HG03575 (cell line): ENCODE results near the gene CYP4F3.
"Not testable (repeated sequence)": the region's sequence is repeated elsewhere in the genome, so short reads cannot be mapped to it uniquely, and the experiment has no call there.

Experiments used
- ATAC-seq: cut with Tn5 transposase; IDR thresholded peaks from one replicate; pipeline ENCODE4 v1.9.1; 2021; ENCODE audit not compliant: unreplicated experiment, insufficient number of reproducible peaks, low FRiP score; ENCODE audit errors: extremely low read depth

The CYP4F3 gene

GRCh38 chr19:15652559-15653278 lies 12.0 kb downstream of the CYP4F3 start:
- no peak for ATAC-seq

DNA sequence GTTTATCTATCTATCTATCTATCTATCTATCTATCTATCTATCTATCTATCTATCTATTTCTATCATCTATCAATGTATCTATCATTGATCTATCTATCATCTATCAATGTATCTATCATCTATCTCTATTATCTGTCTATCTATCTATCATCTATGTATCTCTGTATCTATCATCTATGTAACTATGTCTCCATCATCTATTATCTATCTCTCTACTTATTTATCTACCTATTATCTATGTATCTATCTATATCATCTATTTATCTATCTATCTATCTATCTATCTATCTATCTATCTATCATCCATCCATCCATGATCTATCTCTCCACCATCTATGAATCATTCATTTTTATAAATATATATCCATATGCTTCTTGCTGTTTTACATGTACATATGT lies 15.8 kb downstream of the CYP4F3 start:
- ATAC-seq, result no peak

DNA sequence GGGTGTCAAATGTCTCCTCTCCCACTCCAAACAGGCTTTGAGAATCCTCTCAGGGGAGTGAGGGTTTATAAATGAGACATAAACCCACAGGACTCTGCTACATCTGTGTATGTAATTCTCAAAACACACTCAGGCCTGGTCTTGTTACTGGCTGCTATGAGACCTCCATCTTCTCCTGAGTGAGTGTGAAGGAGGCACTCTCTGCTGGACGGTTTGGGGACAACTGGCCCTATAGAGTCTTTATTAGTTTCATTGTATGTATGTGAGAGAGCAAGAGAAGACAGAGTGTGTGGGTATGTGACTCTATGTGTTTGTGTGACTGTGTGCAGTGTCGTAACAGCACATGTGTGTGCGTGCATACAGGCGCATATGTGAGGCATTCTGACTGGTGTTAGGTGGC lies 22.6 kb downstream of the CYP4F3 start:
- ATAC-seq, result no peak

DNA sequence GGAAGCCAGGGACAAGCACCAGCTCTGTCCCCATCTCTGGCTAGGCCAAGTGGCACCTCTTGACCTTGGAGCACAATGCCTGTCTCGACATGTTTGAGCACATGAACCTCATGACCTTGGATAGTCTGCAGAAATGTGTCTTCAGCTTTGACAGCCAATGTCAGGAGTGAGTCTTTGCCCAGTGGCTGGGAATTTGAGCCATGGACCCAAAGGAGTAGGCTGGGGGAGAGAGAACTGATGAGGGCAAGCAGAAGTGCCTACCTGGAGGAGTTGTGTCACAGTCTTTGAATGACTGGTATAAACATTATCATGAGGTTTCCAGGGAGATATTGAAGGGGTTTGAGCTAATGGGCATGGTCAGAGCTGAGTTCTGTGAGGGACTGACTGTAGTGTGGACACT lies 25.5 kb downstream of the CYP4F3 start:
- ATAC-seq, result no peak

DNA sequence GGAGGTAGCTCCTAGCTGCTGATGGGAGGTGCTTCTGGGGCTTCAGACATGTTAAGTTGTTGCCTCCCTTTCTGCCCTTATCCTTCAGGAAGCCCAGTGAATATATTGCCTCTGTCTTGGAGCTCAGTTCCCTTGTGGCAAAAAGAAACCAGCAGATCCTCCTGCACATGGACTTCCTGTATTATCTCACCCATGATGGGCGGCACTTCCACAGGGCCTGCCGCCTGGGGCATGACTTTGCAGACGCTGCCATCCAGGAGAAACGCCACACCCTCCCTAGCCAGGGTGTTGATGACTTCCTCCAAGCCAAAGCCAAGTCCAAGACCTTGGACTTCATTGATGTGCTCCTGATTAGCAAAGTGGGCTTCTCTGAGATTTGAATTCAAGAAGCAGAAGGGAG lies 26.2 kb downstream of the CYP4F3 start:
- ATAC-seq, result no peak

GRCh38 chr19:15669440-15669839 lies 28.7 kb downstream of the CYP4F3 start:
- ATAC-seq, result no peak

DNA sequence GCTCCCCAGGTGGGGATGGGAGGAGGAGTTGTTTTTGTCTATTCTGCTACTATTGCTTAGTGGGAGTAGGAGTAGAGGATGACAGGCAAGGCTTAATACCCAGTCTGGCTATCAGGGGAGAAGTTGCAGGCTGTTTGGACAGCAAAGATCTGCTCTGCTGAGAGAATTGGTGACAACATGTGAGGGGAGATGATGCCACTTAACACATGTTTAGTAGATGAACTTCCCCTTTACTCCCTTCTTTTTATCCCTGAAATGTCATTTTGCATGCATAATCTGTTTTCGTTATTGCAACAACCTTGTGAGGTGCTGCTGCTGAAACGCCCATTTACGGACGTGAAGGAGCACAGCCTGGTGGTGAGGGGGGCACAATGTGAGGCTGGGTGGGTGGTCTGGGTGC lies 29.2 kb downstream of the CYP4F3 start:
- no peak for ATAC-seq

DNA sequence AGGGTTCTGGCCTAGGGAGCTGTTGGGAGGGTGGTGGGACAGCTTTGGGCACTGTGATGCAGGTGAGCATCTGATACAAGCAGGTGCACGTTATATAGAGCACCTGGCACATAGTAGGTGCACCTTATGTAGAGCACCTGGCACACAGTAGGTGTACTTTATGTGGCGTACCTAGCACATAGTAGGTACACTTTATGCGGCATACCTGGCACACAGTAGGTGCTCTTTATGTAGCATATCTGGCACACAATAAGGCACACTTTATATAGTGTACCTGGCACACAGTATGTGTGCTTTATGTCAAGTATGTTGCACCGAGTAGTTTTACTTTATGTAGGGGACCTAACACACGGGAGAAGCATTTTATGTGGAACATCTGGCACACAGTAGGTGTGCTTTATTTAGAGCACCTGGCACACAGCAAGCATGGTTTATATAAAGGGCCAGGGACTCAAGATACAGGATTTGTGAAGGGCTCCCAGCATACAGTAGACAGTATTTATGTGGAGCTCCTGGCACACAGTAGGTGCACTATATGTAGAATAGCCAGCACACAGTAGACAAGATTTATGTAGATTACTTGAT lies 30.6 kb downstream of the CYP4F3 start:
- no peak for ATAC-seq

GRCh38 chr19:15671891-15672579 lies 31.3 kb downstream of the CYP4F3 start:
- ATAC-seq, result no peak

DNA sequence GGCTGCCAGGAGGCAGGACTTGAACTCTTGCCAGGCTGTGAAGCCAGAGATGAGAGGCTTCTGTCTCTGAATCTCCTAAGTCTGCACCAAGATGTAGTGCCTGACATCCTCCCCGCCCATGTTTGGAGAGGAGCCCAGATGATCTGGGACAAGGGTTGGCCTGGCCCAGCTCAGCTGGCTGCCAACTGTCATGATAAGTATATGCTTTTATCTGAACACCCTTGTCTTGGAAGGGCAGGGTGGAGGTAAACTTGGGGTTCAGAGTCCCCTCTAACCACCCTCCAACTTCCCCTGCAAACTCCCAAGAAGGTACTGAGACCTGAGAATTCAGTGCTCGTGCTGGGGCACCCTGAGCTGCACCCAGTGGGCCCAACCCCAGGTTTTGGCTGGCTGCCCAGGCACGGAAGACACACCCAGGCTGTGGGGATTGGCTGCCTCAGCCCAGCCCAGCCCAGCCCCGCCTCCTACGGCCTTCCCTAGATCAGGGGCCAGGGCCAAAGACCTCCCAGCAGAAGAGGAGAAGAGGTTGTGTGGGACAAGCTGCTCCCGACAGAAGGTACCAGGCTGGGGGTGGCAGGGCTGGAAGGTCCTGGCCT lies 32.0 kb downstream of the CYP4F3 start, which contains the start of gene CYP4F12:
Gene CYP4F12 (plus strand): TSS at position 508 of the 596 bp plus-strand sequence. CDS start 443 bp downstream, outside the sequence.
- no peak for ATAC-seq

GRCh38 chr19:15673176-15673654 lies 32.5 kb downstream of the CYP4F3 start:
- ATAC-seq, result no peak

DNA sequence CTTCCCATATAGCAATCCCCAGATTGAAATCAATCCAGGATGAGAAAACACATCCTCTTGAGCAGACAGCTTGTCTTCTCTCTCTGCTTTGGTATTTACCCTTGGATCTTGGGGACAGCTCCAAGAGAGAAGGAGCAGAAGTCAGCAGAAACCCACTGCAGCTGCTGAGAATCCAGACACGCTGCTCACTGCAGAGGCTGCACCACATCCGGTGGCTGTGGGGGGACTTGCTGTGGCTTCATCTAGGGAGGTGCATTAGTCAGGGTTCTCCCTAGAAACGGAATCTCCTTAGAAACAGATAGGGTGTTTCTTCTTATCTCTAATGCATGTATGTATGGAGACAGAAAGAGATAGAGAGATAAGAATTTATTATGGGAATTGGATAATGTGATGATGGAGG lies 34.9 kb downstream of the CYP4F3 start:
- ATAC-seq, result no peak

GRCh38 chr19:15679089-15679488 lies 38.4 kb downstream of the CYP4F3 start:
- ATAC-seq, result no peak

GRCh38 chr19:15679865-15680264 lies 39.2 kb downstream of the CYP4F3 start:
- ATAC-seq, result not testable (repeated sequence)

GRCh38 chr19:15680478-15681322 lies 40.0 kb downstream of the CYP4F3 start:
- ATAC-seq, result no peak

DNA sequence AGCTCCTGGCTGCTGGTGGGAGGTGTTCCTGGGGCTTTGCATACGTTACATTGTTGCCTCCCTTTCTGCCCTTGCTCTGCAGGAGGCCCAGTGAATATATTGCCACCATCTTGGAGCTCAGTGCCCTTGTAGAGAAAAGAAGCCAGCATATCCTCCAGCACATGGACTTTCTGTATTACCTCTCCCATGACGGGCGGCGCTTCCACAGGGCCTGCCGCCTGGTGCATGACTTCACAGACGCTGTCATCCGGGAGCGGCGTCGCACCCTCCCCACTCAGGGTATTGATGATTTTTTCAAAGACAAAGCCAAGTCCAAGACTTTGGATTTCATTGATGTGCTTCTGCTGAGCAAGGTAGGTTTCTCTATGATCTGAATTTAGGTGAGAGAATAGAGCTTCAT lies 42.7 kb downstream of the CYP4F3 start:
- ATAC-seq, result no peak

- no peak for ATAC-seq
Measured at GRCh38 chr19:15684828-15685227, 44.1 kb downstream of the CYP4F3 start.

DNA sequence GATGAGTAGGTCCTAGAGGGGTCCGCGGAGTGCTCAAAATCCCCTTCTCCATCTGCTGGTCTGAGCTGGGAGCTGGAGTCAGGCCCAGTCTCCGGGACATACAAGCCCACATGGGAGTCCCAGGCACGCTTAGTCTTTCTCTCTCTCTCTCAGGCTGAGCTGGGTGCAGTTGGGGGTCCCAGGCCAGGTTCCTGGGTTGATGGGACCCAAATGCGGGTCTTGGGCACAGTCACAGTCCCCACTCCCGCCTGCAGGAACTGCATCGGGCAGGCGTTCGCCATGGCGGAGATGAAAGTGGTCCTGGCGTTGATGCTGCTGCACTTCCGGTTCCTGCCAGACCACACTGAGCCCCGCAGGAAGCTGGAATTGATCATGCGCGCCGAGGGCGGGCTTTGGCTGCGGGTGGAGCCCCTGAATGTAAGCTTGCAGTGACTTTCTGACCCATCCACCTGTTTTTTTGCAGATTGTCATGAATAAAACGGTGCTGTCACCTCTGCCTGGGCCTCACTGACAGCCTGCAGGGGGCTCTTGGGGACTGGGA lies 56.0 kb downstream of the CYP4F3 start:
- ATAC-seq, result no peak
